ENCODE results near the gene DEAF1.
"Not testable (repeated sequence)": the region's sequence is repeated elsewhere in the genome, so short reads cannot be mapped to it uniquely, and the experiment has no call there.

The DEAF1 gene

GRCh38 chr11:699753-700152 is 4.7 kb upstream of the DEAF1 start:
- no peak for DNase-seq

- no peak for DNase-seq
Observed at GRCh38 chr11:699116-699508, 4.1 kb upstream of the DEAF1 start.

GRCh38 chr11:698493-699115 is 3.6 kb upstream of the DEAF1 start:
- no peak for DNase-seq

- no peak for DNase-seq
Observed at GRCh38 chr11:697811-698311, 2.8 kb upstream of the DEAF1 start.

GRCh38 chr11:696955-697491 is 2.0 kb upstream of the DEAF1 start:
- no peak for DNase-seq

GRCh38 chr11:695538-696248 is 671 bp upstream of the DEAF1 start, which contains the start of gene TMEM80:
Gene TMEM80, plus strand, starts transcription at chr11:695816. Its CDS starts 12 bp downstream, at chr11:695828.
- peak; percentile 96 for DNase-seq

GRCh38 chr11:695288-695537 is 191 bp upstream of the DEAF1 start:
- DNase-seq = no peak

- no peak for DNase-seq
Observed at GRCh38 chr11:693887-694562, 997 bp downstream of the DEAF1 start.

GRCh38 chr11:693415-693831 is 1.6 kb downstream of the DEAF1 start:
- DNase-seq = no peak

GRCh38 chr11:692824-693414 is 2.1 kb downstream of the DEAF1 start:
- DNase-seq = no peak

- no peak for DNase-seq
Observed at GRCh38 chr11:691710-692590, 3.1 kb downstream of the DEAF1 start.

GRCh38 chr11:690738-691633 is 4.0 kb downstream of the DEAF1 start:
- no peak for DNase-seq

GRCh38 chr11:690244-690643 is 4.8 kb downstream of the DEAF1 start:
- DNase-seq = not testable (repeated sequence)

GRCh38 chr11:689625-690024 is 5.4 kb downstream of the DEAF1 start:
- DNase-seq = no peak

- DNase-seq = no peak
Observed at GRCh38 chr11:688681-689080, 6.3 kb downstream of the DEAF1 start.

- DNase-seq = no peak
Observed at GRCh38 chr11:687751-688150, 7.3 kb downstream of the DEAF1 start.

GRCh38 chr11:686451-687243 is 8.4 kb downstream of the DEAF1 start:
- no peak for DNase-seq

GRCh38 chr11:680970-681369 is 14.1 kb downstream of the DEAF1 start:
- no peak for DNase-seq

GRCh38 chr11:680476-680875 is 14.5 kb downstream of the DEAF1 start:
- no peak for DNase-seq
